Endothelial cell of umbilical vein (primary cell): ENCODE data around the gene SOX21.

Experiments used
- CTCF ChIP-seq, 2 donors: IDR thresholded peaks; 1 replicate in 1 of 2; 2 replicates in 1 of 2; pipeline ENCODE4 v1.5.1; 2011; ENCODE audit warnings: low read length in 2 of 2, mild to moderate bottlenecking in 2 of 2, moderate library complexity in 2 of 2, control low read depth in 1 of 2, inconsistent platforms in 1 of 2, low read depth in 1 of 2; ENCODE audit not compliant: insufficient read depth in 1 of 2; ENCODE audit errors: extremely low read depth in 1 of 2
- EZH2 ChIP-seq: IDR thresholded peaks from 2 replicates; pipeline ENCODE4 v1.6.1; 2012; ENCODE audit warnings: borderline replicate concordance, low read depth, mild to moderate bottlenecking, moderate library complexity, low read length, inconsistent platforms; ENCODE audit not compliant: severe bottlenecking
- POLR2A ChIP-seq: IDR thresholded peaks from 2 replicates; pipeline ENCODE4 v1.6.1; 2012; ENCODE audit warnings: low read depth, mild to moderate bottlenecking, control low read depth, low read length
- TF ChIP-seq, protein P1 (sequence below): IDR thresholded peaks from 2 replicates; pipeline ENCODE4 v1.6.1; 2011; ENCODE audit not compliant: insufficient read depth, insufficient read length

- TF ChIP-seq EZH2 (peak; percentile 30), CTCF (IDR thresholded peaks at IDR 0.05; ENCODE audit: extremely low read depth in 1 of 2, insufficient read depth in 1 of 2, low read depth in 1 of 2, low read length in 2 of 2) (no peak), POLR2A (no peak)
- TF ChIP-seq, protein P1, sequence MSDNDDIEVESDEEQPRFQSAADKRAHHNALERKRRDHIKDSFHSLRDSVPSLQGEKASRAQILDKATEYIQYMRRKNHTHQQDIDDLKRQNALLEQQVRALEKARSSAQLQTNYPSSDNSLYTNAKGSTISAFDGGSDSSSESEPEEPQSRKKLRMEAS, result no peak
Measured at GRCh38 chr13:94710065-94710781, 2.1 kb downstream of the SOX21 start.
